Measurements from ENCODE around the gene ZDHHC20.

The ZDHHC20 gene

GRCh38 chr13:21347753-21348318 is 111.3 kb downstream of the ZDHHC20 start:
- H3K27ac ChIP-seq (ENCODE audit: low read depth, low read length) = no peak overlapping the region
- H3K36me3 ChIP-seq (ENCODE audit: control insufficient read depth in 1 of 2, insufficient read depth in 2 of 2, low read length in 2 of 2) = no peaks in the 10 kb centered on the region
- no peak overlapping the region for H3K4me3 ChIP-seq (ENCODE audit: low read depth in 1 of 2, low read length in 2 of 2)
- H3K4me1 ChIP-seq (ENCODE audit: control insufficient read depth in 1 of 2, insufficient read depth in 2 of 2, low read length in 2 of 2) = peaks cover 0 to 4% of the 10 kb centered on the region in 2 donors
- no peaks in the 10 kb centered on the region for H3K27me3 ChIP-seq (ENCODE audit: control insufficient read depth in 1 of 2, insufficient read depth in 2 of 2, low read length in 2 of 2)
- H3K9ac ChIP-seq (ENCODE audit: low read depth in 1 of 2, low read length in 2 of 2) = no peak overlapping the region
- no peaks in the 10 kb centered on the region for H3K9me3 ChIP-seq (ENCODE audit: control insufficient read depth in 1 of 2, low read length in 2 of 2)

- no peak overlapping the region for H3K27ac ChIP-seq (ENCODE audit: low read depth, low read length)
- H3K4me1 ChIP-seq (ENCODE audit: control insufficient read depth in 1 of 2, insufficient read depth in 2 of 2, low read length in 2 of 2) = peaks cover 0 to 4% of the 10 kb centered on the region in 2 donors
- no peaks in the 10 kb centered on the region for H3K9me3 ChIP-seq (ENCODE audit: control insufficient read depth in 1 of 2, low read length in 2 of 2)
- H3K4me3 ChIP-seq (ENCODE audit: low read depth in 1 of 2, low read length in 2 of 2) = no peak overlapping the region
- H3K36me3 ChIP-seq (ENCODE audit: control insufficient read depth in 1 of 2, insufficient read depth in 2 of 2, low read length in 2 of 2) = no peaks in the 10 kb centered on the region
- H3K9ac ChIP-seq (ENCODE audit: low read depth in 1 of 2, low read length in 2 of 2) = no peak overlapping the region
- H3K27me3 ChIP-seq (ENCODE audit: control insufficient read depth in 1 of 2, insufficient read depth in 2 of 2, low read length in 2 of 2) = no peaks in the 10 kb centered on the region
Measured at GRCh38 chr13:21344662-21345176, 114.4 kb downstream of the ZDHHC20 start.

GRCh38 chr13:21343659-21344058 is 115.4 kb downstream of the ZDHHC20 start:
- no peaks in the 10 kb centered on the region for H3K9me3 ChIP-seq (ENCODE audit: control insufficient read depth in 1 of 2, low read length in 2 of 2)
- H3K27ac ChIP-seq (ENCODE audit: low read depth, low read length) = no peak overlapping the region
- peaks cover 0 to 4% of the 10 kb centered on the region in 2 donors for H3K4me1 ChIP-seq (ENCODE audit: control insufficient read depth in 1 of 2, insufficient read depth in 2 of 2, low read length in 2 of 2)
- no peak overlapping the region for H3K4me3 ChIP-seq (ENCODE audit: low read depth in 1 of 2, low read length in 2 of 2)
- H3K36me3 ChIP-seq (ENCODE audit: control insufficient read depth in 1 of 2, insufficient read depth in 2 of 2, low read length in 2 of 2) = no peaks in the 10 kb centered on the region
- no peaks in the 10 kb centered on the region for H3K27me3 ChIP-seq (ENCODE audit: control insufficient read depth in 1 of 2, insufficient read depth in 2 of 2, low read length in 2 of 2)
- no peak overlapping the region for H3K9ac ChIP-seq (ENCODE audit: low read depth in 1 of 2, low read length in 2 of 2)

- H3K4me3 ChIP-seq (ENCODE audit: low read depth in 1 of 2, low read length in 2 of 2) = no peak overlapping the region
- no peaks in the 10 kb centered on the region for H3K36me3 ChIP-seq (ENCODE audit: control insufficient read depth in 1 of 2, insufficient read depth in 2 of 2, low read length in 2 of 2)
- peaks cover 0 to 4% of the 10 kb centered on the region in 2 donors for H3K4me1 ChIP-seq (ENCODE audit: control insufficient read depth in 1 of 2, insufficient read depth in 2 of 2, low read length in 2 of 2)
- H3K27me3 ChIP-seq (ENCODE audit: control insufficient read depth in 1 of 2, insufficient read depth in 2 of 2, low read length in 2 of 2) = no peaks in the 10 kb centered on the region
- H3K9ac ChIP-seq (ENCODE audit: low read depth in 1 of 2, low read length in 2 of 2) = no peak overlapping the region
- H3K9me3 ChIP-seq (ENCODE audit: control insufficient read depth in 1 of 2, low read length in 2 of 2) = no peaks in the 10 kb centered on the region
- no peak overlapping the region for H3K27ac ChIP-seq (ENCODE audit: low read depth, low read length)
Measured at GRCh38 chr13:21342699-21343442, 116.2 kb downstream of the ZDHHC20 start.

- no peaks in the 10 kb centered on the region for H3K9me3 ChIP-seq (ENCODE audit: control insufficient read depth in 1 of 2, low read length in 2 of 2)
- no peaks in the 10 kb centered on the region for H3K36me3 ChIP-seq (ENCODE audit: control insufficient read depth in 1 of 2, insufficient read depth in 2 of 2, low read length in 2 of 2)
- no peaks in the 10 kb centered on the region for H3K27me3 ChIP-seq (ENCODE audit: control insufficient read depth in 1 of 2, insufficient read depth in 2 of 2, low read length in 2 of 2)
- no peak overlapping the region for H3K4me3 ChIP-seq (ENCODE audit: low read depth in 1 of 2, low read length in 2 of 2)
- H3K4me1 ChIP-seq (ENCODE audit: control insufficient read depth in 1 of 2, insufficient read depth in 2 of 2, low read length in 2 of 2) = peaks cover 0 to 4% of the 10 kb centered on the region in 2 donors
- H3K9ac ChIP-seq (ENCODE audit: low read depth in 1 of 2, low read length in 2 of 2) = no peak overlapping the region
- H3K27ac ChIP-seq (ENCODE audit: low read depth, low read length) = no peak overlapping the region
Measured at GRCh38 chr13:21341637-21342422, 117.3 kb downstream of the ZDHHC20 start.

GRCh38 chr13:21338639-21339278 is 120.3 kb downstream of the ZDHHC20 start:
- no peak overlapping the region for H3K4me3 ChIP-seq (ENCODE audit: low read depth in 1 of 2, low read length in 2 of 2)
- no peaks in the 10 kb centered on the region for H3K27me3 ChIP-seq (ENCODE audit: control insufficient read depth in 1 of 2, insufficient read depth in 2 of 2, low read length in 2 of 2)
- no peaks in the 10 kb centered on the region for H3K4me1 ChIP-seq (ENCODE audit: control insufficient read depth in 1 of 2, insufficient read depth in 2 of 2, low read length in 2 of 2)
- no peaks in the 10 kb centered on the region for H3K36me3 ChIP-seq (ENCODE audit: control insufficient read depth in 1 of 2, insufficient read depth in 2 of 2, low read length in 2 of 2)
- no peak overlapping the region for H3K9ac ChIP-seq (ENCODE audit: low read depth in 1 of 2, low read length in 2 of 2)
- H3K9me3 ChIP-seq (ENCODE audit: control insufficient read depth in 1 of 2, low read length in 2 of 2) = no peaks in the 10 kb centered on the region
- no peak overlapping the region for H3K27ac ChIP-seq (ENCODE audit: low read depth, low read length)

- Histone ChIP-seq H3K27ac (ENCODE audit: low read depth, low read length) (no peak overlapping the region), H3K4me1 (ENCODE audit: control insufficient read depth in 1 of 2, insufficient read depth in 2 of 2, low read length in 2 of 2) (no peaks in the 10 kb centered on the region), H3K4me3 (ENCODE audit: low read depth in 1 of 2, low read length in 2 of 2) (no peak overlapping the region), H3K9ac (ENCODE audit: low read depth in 1 of 2, low read length in 2 of 2) (no peak overlapping the region), H3K27me3 (ENCODE audit: control insufficient read depth in 1 of 2, insufficient read depth in 2 of 2, low read length in 2 of 2) (no peaks in the 10 kb centered on the region), H3K9me3 (ENCODE audit: control insufficient read depth in 1 of 2, low read length in 2 of 2) (no peaks in the 10 kb centered on the region), H3K36me3 (ENCODE audit: control insufficient read depth in 1 of 2, insufficient read depth in 2 of 2, low read length in 2 of 2) (no peaks in the 10 kb centered on the region)
Measured at GRCh38 chr13:21338156-21338555, 120.9 kb downstream of the ZDHHC20 start.

- Histone ChIP-seq H3K4me1 (ENCODE audit: control insufficient read depth in 1 of 2, insufficient read depth in 2 of 2, low read length in 2 of 2) (no peaks in the 10 kb centered on the region), H3K9me3 (ENCODE audit: control insufficient read depth in 1 of 2, low read length in 2 of 2) (no peaks in the 10 kb centered on the region), H3K4me3 (ENCODE audit: low read depth in 1 of 2, low read length in 2 of 2) (no peak overlapping the region), H3K9ac (ENCODE audit: low read depth in 1 of 2, low read length in 2 of 2) (no peak overlapping the region), H3K36me3 (ENCODE audit: control insufficient read depth in 1 of 2, insufficient read depth in 2 of 2, low read length in 2 of 2) (no peaks in the 10 kb centered on the region), H3K27ac (ENCODE audit: low read depth, low read length) (no peak overlapping the region), H3K27me3 (ENCODE audit: control insufficient read depth in 1 of 2, insufficient read depth in 2 of 2, low read length in 2 of 2) (no peaks in the 10 kb centered on the region)
Measured at GRCh38 chr13:21336609-21337349, 122.3 kb downstream of the ZDHHC20 start.

GRCh38 chr13:21333186-21333585 is 125.9 kb downstream of the ZDHHC20 start:
- Histone ChIP-seq H3K27me3 (ENCODE audit: control insufficient read depth in 1 of 2, insufficient read depth in 2 of 2, low read length in 2 of 2) (no peaks in the 10 kb centered on the region), H3K36me3 (ENCODE audit: control insufficient read depth in 1 of 2, insufficient read depth in 2 of 2, low read length in 2 of 2) (peaks cover 0 to 6% of the 10 kb centered on the region in 2 donors), H3K4me3 (ENCODE audit: low read depth in 1 of 2, low read length in 2 of 2) (no peak overlapping the region), H3K9me3 (ENCODE audit: control insufficient read depth in 1 of 2, low read length in 2 of 2) (no peaks in the 10 kb centered on the region), H3K27ac (ENCODE audit: low read depth, low read length) (no peak overlapping the region), H3K9ac (ENCODE audit: low read depth in 1 of 2, low read length in 2 of 2) (no peak overlapping the region), H3K4me1 (ENCODE audit: control insufficient read depth in 1 of 2, insufficient read depth in 2 of 2, low read length in 2 of 2) (no peaks in the 10 kb centered on the region)
